Stimulated activated CD4-positive, alpha-beta T cell treated with anti-CD3 and anti-CD28 coated beads, Interleukin-15, amount 100 ng/mL, for 24 hours (primary cell): Measurements from ENCODE around the gene CDIPT.
"Not testable (repeated sequence)": the region's sequence is repeated elsewhere in the genome, so short reads cannot be mapped to it uniquely, and the experiment has no call there.

Source experiments
- DNase-seq: peaks from one replicate; pipeline ENCODE4 v3.0.0-alpha.2; 2020

The CDIPT gene

GRCh38 chr16:29894352-29894751, 31.3 kb upstream of the CDIPT start:
- DNase-seq = no peak

GRCh38 chr16:29893553-29893952, 30.5 kb upstream of the CDIPT start:
- no peak for DNase-seq

- no peak for DNase-seq
Observed at GRCh38 chr16:29892458-29892813, 29.4 kb upstream of the CDIPT start.

GRCh38 chr16:29891525-29892457, 28.8 kb upstream of the CDIPT start:
- DNase-seq = no peak

- DNase-seq = not testable (repeated sequence)
Observed at GRCh38 chr16:29889372-29889771, 26.3 kb upstream of the CDIPT start.

- DNase-seq = no peak
Observed at GRCh38 chr16:29883987-29884386, 21.0 kb upstream of the CDIPT start.

- DNase-seq = no peak
Observed at GRCh38 chr16:29881050-29881449, 18.0 kb upstream of the CDIPT start.

GRCh38 chr16:29878172-29878571, 15.1 kb upstream of the CDIPT start:
- DNase-seq = no peak

- DNase-seq = peak; percentile 79
Observed at GRCh38 chr16:29877266-29877961, 14.4 kb upstream of the CDIPT start.

- peak; percentile 65 for DNase-seq
Observed at GRCh38 chr16:29876594-29877249, 13.7 kb upstream of the CDIPT start.

GRCh38 chr16:29876217-29876593, 13.2 kb upstream of the CDIPT start:
- peak; percentile 34 for DNase-seq

- DNase-seq = no peak
Observed at GRCh38 chr16:29875206-29875605, 12.2 kb upstream of the CDIPT start.

GRCh38 chr16:29873319-29873718, 10.3 kb upstream of the CDIPT start:
- no peak for DNase-seq

- no peak for DNase-seq
Observed at GRCh38 chr16:29871822-29872546, 9.0 kb upstream of the CDIPT start.

- not testable (repeated sequence) for DNase-seq
Observed at GRCh38 chr16:29869067-29869466, 6.0 kb upstream of the CDIPT start.

GRCh38 chr16:29868396-29869009, 5.5 kb upstream of the CDIPT start:
- DNase-seq = no peak

- no peak for DNase-seq
Observed at GRCh38 chr16:29864205-29864604, 1.2 kb upstream of the CDIPT start.

- DNase-seq = no peak
Observed at GRCh38 chr16:29863669-29863984, 601 bp upstream of the CDIPT start.

- no peak for DNase-seq
Observed at GRCh38 chr16:29862383-29862883, 593 bp downstream of the CDIPT start.

GRCh38 chr16:29860218-29860617, 2.8 kb downstream of the CDIPT start:
- no peak for DNase-seq

GRCh38 chr16:29858974-29859373, 4.1 kb downstream of the CDIPT start:
- DNase-seq = no peak

GRCh38 chr16:29858149-29858849, 4.7 kb downstream of the CDIPT start:
- DNase-seq = no peak
